T1000 (cell line): ENCODE results near the gene SORL1.

ENCODE experiments used
- DNase-seq: peaks from one replicate; lab custom pipeline; 2025; ENCODE audit warnings: mixed read lengths; lab: John Stamatoyannopoulos, UW

Gene SORL1

DNA sequence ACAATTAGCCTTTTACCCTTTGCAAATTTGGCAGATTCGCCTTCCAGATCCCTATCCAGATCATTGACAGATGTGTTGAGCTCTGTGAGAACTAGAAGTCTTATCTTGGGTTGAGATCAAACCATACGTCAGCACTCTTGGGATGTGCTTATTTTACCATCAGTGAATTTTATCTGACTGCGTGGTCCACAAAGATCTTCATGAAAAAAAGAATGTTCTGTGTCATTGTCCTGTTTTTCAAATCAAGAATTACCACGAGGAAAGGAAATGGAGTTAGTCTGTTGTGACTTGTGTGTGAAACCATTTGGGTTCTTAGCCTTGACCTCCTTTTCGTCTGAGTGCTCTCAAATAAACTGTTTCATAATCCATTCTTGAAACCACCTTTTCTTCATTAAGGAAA is 86.9 kb downstream of the SORL1 start:
- no peak for DNase-seq

DNA sequence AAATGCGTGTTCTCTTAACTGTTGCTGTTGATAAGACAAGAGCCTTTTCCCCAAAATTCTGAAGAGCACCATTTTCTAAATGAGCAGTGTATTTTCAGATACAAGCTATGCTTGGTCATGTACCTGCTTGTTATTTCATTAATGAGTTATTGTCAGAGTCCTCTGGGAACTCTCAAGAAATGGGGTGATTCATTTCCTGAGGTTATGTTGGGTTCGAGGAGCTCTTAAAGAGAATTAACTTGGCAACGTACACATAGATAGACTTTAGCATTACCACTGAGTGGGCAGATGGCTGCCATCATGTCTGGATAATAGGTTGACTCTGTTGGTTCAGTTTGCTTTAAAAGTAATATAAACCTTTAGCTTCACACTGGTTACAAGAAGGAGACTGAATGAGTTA is 88.5 kb downstream of the SORL1 start:
- DNase-seq = no peak

GRCh38 chr11:121543836-121544380 is 91.8 kb downstream of the SORL1 start:
- no peak for DNase-seq

DNA sequence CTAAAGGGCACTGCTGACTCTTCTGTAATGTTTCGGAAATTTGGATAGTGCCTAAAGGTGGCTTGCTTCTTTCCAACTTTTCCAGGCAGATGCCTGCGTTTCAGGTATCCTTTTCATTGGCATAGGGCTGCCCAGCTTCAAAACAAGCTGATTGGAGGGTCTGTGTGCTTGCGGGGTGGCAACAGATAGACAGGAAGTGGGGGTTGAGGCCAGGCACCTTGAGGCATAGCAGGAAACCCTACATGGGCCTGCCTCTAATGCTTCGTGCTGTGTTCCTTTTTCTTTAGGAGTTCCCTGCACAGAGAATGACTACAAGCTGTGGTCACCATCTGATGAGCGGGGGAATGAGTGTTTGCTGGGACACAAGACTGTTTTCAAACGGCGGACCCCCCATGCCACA is 92.8 kb downstream of the SORL1 start:
- no peak for DNase-seq

DNA sequence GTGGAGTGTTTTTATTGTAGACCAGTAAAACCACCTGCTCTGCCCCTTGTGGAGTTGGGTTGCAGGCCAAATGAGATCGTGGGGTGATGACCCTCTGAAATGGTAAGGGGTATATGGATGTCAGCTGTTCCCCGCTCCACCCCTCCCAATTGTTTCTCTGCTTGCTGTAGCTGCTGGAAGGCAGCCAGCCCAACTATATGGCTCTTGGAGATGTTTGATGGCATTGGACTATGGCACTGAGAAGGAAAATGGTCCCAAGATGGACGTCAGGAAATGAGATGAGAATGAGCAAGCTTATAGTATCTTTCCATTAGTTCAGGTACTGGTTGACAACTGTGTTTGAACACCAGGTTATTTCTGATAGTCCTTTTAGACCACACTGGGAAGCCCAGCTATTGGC is 95.5 kb downstream of the SORL1 start:
- DNase-seq = no peak

GRCh38 chr11:121550247-121551030 is 98.3 kb downstream of the SORL1 start:
- no peak for DNase-seq

DNA sequence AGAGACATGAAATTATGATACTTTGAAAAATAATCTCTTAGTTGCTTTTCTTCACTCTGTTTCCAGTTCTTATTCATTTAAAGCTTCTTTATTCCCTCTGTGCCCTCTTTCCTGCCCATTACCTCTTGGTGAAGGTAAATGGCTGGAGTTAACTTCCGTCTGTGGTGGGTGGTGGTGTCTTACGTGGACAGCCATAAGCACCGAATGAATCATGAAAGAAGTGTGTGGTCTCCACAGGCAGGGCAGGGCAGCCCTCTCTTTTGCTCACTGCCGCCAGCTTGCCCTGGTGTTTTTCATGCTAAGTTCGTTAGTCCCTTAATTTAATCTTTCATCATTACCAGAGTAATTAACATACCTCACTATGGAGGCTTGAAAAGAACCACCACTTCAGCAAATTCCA is 99.3 kb downstream of the SORL1 start:
- DNase-seq = no peak

GRCh38 chr11:121552154-121552553 is 100.0 kb downstream of the SORL1 start:
- DNase-seq = no peak

DNA sequence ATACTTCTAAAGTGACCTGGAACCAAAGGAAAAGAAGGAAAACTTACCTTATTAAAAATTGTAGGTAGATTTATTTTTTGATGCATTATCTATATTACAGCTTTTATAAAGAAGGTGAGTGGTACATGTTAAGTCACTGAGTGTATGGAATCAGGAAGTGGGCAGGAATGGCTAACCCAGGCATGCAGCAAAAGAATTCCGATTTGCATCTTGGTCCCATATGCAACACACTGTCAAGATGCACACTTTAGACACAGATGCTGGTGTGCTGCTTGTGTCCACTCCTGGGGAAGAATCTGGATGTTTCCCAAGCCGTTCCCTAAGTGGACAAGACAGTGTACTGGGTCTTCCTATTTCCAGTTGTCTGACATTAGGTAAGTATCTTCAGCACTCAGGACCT is 100.5 kb downstream of the SORL1 start:
- DNase-seq = no peak

GRCh38 chr11:121553389-121553788 is 101.3 kb downstream of the SORL1 start:
- no peak for DNase-seq

- DNase-seq = no peak
Measured at GRCh38 chr11:121553806-121554205, 101.7 kb downstream of the SORL1 start.

DNA sequence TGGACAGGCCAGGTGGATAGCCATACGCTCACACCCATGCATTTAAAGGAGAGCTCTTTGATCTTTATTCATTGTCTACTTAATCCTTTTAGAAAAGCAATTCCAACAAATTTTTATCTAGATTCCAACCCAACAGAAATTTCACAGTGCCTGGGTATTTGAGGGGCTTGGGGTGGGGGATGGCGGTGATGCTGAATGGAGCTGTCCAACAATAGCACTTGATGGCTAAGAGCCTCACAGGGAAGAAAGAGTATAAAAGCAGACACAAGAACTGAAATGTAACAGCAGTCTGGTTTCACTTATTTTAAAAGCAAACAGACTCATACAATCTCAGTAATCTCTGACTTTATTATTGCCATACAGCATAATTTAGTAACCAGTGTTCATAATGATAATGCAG is 102.4 kb downstream of the SORL1 start:
- no peak for DNase-seq

- no peak for DNase-seq
Measured at GRCh38 chr11:121555121-121555520, 103.0 kb downstream of the SORL1 start.

DNA sequence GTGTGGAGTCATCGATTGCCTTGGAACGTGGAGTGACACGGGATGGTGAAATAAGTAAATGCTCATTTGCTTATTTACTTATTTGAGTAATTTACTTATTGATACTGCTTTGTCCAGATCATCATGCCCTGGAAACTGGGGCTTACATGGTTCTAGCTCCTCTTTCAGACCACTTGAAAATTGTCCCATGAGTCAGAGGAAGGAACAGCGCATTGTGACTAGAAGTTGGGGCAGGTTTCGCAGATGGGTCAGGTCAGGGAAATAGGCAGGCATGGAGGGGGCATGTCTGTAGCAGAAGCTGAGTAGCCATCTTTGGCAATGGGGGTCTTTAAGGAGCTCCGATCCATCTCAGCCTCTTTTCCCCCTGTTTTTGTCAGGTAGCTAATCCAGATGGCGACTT is 104.8 kb downstream of the SORL1 start:
- DNase-seq = no peak

DNA sequence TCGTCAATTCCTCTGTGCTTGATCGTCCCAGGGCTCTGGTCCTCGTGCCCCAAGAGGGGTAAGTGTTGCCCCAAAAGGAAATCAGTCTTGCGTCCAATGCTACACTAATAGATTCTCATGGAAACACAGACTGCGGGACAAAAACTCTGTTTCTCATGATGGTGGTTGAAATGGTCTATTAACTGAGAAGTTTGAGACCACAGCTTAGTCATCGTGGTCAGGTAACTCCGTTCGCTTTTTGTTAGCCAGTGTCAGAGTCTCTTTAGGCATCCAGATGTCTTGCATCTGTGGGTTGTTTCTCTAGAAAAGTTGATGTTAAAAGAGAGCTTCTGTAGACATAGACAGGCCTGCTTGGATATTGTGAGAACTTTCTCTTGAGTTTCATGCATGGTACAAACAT is 105.2 kb downstream of the SORL1 start:
- DNase-seq = no peak

GRCh38 chr11:121559606-121560200 is 107.6 kb downstream of the SORL1 start:
- DNase-seq = no peak

DNA sequence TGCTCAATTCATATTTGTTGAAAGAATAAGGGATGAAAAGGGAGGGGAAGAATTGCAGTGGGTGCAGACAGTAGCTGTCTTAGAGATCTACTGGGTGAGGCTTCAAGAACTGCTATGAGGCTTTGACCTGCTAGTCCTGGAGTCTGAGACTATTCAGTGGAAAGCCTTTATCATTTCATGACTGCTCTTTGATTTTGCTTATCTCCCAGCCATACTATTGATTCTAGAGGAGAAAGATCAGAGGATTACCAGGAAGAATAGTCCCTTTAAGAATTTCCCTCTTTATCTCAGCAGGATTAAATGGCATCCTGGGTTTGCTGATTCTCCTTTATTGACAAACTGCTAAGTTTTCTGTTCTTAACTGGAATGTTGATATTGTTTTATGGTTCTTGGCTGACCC is 108.1 kb downstream of the SORL1 start:
- no peak for DNase-seq

DNA sequence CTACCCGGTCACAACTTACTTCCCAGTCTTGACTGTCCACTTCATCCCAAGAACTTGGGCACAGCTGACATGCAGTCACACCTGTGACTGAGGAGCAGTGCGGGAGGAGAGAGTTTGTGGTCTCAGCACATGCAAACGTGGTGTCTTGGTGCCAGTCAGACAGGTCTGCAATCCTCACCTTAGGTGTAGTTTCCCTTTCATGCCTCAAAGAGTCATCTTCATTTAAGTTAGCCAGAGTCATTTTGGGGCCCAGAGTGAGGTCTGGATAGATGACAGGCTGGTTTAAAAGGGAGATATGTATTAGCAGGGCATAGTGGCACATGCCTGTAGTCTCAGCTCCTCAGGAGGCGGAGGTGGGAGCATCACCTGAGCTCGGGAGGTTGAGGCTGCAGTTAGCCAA is 109.1 kb downstream of the SORL1 start:
- DNase-seq = no peak

- DNase-seq = no peak
Measured at GRCh38 chr11:121561716-121562115, 109.6 kb downstream of the SORL1 start.

GRCh38 chr11:121563003-121563402 is 110.9 kb downstream of the SORL1 start:
- no peak for DNase-seq

DNA sequence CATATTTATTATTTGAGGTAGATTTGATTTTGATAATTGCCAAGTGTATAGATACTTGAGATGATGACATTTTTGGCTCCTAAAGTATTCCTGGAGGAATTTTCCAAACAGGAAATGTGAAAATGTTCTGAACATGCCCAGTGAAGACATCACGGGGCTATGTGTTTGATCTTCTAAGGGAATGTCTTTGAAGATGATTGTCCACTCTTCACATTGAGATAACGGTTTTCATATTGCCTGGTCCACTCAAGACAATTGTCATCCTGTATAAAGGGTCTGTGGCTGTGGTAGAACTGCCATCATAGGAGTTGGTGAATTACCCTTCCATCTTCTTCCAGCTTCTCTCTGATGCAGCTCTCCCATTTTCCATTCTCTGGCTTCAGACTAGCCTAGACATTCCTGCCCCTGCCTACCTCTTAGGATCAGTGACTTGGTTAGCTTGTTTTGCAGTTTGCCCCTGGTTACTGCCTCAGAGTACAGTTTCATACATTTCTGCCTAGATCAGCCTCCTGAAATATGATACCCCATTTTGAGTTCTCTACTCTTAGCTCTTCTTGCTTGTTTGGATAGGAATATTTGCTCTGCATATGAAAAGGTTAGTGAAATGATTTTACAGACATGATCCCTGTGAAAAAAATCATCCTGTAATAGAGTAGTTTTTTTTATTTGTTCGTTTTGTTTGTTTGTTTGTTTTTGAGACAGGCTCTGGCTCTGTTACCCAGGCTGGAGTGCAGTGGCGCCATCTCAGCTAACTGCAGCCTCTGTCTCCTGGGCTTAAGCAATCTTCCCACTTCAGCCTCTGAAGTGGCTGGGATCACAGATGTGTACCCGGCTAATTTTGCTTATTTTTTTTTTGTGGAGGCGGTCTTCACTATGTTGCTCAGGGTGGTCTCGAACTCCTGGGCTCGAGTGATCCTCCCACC is 112.0 kb downstream of the SORL1 start:
- DNase-seq = no peak

GRCh38 chr11:121564948-121565684 is 113.0 kb downstream of the SORL1 start:
- DNase-seq = no peak
